ENCODE data around the gene PPP2R2C. TPM values are rescaled to one million over a fixed set of nuclear protein-coding genes. Genes with fewer than 3 reads are reported as not detected.

The PPP2R2C gene
- total RNA-seq, 1 experiment from 2014 or later: 0.17 TPM

GRCh38 chr4:6426571-6427438 is 45.6 kb downstream of the PPP2R2C start:
- DNase-seq (ENCODE audit: low read depth): no peak

GRCh38 chr4:6425911-6426310 is 46.5 kb downstream of the PPP2R2C start:
- DNase-seq (ENCODE audit: low read depth): no peak

DNA sequence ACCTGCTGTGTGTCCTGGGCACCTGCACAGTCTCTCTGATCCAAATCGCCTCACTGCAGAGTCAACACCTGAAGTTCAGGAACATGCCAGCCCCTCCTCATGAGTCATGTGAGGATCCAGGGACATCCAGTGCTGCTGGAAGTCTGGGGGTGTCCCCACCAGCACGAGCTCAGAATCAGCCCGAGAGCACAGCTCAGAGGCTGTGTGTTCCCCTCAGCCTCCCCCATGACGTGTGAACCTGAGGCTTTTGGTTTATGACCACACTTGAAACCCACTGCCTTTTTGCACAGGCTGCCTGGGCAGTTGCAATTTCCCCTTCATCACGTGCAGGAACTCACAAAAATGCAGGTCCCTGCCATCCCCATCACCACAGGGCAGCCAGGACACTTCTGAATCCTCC is 47.1 kb downstream of the PPP2R2C start:
- no peak for DNase-seq (ENCODE audit: low read depth)

- DNase-seq (ENCODE audit: low read depth): no peak
These were observed 48.0 kb downstream of the PPP2R2C start for GRCh38 chr4:6424425-6424824.

DNA sequence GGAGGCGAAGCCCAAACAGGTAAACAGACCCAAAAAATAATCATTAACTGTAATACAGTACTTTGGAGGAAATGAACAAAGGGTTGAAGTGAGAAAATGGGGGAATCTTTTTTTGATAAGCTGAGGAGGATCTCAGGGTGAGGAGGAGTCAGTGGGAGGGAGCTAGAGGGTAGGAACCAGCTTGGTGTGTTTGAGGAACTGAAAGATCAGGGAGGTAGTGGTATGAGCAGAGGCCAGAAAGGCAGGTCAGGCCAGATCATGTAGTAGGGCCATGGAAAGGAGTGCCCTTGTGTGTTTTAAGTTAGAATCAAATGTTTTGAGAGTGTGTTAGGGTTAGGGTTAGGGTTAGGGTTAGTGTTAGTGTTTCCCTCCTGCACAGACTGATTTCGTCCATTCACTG is 48.8 kb downstream of the PPP2R2C start:
- DNase-seq (ENCODE audit: low read depth): no peak

- no peak for DNase-seq (ENCODE audit: low read depth)
These were observed 49.5 kb downstream of the PPP2R2C start for GRCh38 chr4:6422866-6423265.

DNA sequence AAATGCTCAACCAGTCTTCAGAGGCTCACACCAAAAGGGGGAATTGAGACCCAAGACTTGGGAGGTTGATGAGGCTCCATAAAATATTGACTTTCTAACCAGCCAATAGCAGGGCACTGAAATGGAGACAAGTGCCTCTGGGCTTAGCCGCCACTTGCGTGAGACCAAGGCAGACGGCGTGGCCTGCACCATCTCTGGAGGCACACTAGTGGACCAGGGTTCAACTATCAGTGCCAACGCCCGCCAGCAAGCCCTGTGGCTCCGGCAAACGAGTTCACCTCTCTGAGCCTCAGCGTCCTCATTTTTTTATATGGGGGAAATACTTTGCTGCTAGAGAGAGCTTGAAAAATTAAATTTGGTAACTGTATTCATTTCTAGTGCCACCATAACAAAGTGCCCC is 50.3 kb downstream of the PPP2R2C start:
- DNase-seq (ENCODE audit: low read depth): no peak

DNA sequence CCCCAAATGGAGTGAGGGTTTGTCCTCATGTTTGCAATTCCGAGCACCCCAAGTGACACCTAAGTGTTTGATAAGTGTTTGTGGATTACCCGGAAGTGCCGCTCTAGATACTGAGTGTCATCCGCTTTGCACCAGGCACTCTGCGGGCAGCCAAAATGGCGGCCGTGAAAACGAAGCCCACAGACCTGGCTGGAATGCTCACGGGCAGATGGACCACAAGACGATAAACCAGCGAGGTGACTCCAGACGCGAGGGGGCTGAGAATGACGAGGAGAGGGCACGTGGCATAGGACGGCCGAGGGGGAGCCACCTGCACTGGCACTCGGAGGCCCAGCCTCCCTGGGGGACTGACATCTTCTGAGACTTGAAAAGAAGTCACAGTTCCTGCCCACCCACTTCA is 51.0 kb downstream of the PPP2R2C start:
- no peak for DNase-seq (ENCODE audit: low read depth)

DNA sequence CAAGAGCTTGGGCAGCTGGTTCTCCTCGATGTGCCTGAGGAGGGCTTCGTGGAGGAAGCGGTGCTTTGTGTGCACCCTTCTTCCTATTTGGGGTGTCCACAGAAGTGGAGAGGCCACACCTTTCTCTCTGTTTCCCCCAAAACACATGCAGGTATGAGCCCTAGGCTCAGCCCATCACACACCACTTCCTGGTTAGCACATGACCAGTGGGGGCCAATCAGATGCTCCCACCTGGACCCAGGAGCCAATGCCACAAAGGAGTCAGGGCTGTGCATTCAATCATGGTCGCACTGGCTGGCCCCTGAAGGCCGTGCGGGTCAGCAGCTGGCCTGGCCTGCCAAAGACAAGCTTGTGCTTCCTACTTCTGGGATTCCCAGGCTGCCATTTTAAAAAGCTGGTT is 51.4 kb downstream of the PPP2R2C start:
- no peak for DNase-seq (ENCODE audit: low read depth)

DNA sequence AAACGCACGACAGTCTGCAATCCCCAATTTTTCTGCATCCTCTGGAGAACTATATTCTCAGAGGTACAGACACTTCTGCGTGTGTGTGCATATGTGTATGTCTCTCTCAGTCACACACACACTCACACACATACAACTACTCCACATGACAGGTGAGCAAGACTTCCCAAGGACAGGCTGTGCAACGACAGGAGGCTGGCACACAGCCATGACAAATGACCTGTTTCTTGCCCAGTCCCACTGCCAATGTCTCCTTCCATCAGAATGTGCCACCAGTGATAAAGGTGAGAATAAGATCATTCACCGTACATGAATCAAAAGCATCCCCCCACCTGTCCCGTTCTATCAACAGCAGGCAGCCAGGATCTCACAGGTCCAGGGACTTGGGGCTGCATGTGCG is 52.4 kb downstream of the PPP2R2C start:
- no peak for DNase-seq (ENCODE audit: low read depth)

- DNase-seq (ENCODE audit: low read depth): peak; percentile 9
These were observed 52.9 kb downstream of the PPP2R2C start for GRCh38 chr4:6419452-6420028.

- DNase-seq (ENCODE audit: low read depth): peak; percentile 7
These were observed 54.1 kb downstream of the PPP2R2C start for GRCh38 chr4:6418193-6418755.

DNA sequence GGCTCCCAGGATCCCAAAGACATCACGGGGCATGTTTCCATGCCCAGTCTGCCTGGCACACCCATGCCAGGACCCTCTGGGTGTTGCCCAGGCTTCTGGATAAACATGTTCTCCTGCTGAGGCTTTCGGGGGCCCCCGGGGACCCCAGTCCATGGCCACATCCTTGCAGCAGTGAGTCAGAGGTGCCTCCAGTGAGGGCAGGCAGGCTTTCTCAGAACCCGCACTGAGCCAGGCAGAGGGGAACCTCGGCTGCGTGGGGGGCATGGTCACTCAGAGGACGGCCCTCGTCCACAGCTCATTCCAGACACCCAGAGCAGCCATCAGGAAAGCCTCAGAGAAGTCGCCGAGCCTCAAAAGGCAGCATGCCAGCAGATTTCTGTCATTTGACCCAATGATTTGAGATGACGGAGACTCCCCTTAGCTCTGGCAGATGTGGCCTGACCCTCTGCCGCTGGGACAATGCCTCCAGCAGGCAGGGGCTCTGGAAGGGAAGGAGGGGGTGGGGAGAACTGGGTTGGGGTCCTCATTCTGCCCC is 54.8 kb downstream of the PPP2R2C start:
- DNase-seq (ENCODE audit: low read depth): no peak

- no peak for DNase-seq (ENCODE audit: low read depth)
These were observed 55.7 kb downstream of the PPP2R2C start for GRCh38 chr4:6416518-6417286.

- no peak for DNase-seq (ENCODE audit: low read depth)
These were observed 57.2 kb downstream of the PPP2R2C start for GRCh38 chr4:6415031-6415705.

DNA sequence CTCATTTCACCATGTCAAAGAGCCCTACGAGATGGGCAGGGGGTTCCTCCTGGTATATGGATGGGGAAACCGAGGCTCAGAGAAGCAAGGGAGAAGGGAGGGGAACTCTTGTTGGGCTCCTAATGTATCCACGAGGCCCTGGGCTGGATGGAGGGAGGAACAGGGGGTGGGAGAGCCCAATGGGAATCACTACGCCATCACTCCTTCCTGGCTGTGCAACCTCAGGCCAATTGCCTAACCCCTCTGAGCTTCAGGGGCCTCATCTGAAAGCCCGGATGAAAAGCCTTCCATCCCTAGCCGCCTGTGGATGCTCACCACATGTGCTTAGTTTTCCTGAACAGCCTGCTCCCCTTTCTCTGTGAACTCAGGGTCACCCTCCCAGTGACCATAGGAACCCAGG is 57.8 kb downstream of the PPP2R2C start:
- no peak for DNase-seq (ENCODE audit: low read depth)

DNA sequence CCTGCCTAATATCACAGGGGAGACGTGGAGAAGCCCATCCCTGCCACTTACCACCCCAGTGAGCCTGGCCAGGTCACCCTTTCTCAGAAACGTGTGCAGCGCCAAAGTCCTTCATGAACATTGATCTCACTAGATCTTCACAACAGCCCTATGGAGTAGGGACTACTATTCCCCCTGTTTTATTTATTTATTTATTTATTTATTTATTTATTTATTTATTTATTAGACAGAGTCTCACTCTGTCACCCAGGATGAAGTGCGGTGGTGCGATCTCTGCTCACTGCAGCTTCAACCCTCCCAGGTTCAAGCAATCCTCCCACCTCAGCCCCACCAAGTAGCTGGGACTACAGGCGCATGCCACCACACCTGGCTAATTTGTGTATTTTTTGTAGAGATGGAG is 61.8 kb downstream of the PPP2R2C start:
- DNase-seq (ENCODE audit: low read depth): no peak

DNA sequence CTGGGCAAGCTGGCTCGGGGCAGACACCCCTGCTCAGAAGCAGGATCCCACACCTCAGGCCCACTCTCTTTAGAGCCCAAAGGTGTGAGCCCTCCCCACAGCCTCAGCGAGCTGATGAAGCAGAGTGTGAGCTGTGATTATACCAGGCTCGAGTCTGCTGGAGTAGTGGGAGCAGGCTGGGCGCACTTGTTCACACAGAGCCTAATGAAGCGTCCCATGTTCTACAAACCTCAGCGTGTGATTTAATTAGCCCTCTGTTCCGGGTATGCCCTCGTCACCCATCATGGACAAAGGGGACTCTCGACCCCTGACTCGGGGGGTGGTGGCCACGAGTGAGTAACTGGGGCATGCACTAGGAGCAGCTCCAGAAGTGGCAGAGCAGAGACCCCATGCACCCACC is 62.3 kb downstream of the PPP2R2C start:
- DNase-seq (ENCODE audit: low read depth): no peak

DNA sequence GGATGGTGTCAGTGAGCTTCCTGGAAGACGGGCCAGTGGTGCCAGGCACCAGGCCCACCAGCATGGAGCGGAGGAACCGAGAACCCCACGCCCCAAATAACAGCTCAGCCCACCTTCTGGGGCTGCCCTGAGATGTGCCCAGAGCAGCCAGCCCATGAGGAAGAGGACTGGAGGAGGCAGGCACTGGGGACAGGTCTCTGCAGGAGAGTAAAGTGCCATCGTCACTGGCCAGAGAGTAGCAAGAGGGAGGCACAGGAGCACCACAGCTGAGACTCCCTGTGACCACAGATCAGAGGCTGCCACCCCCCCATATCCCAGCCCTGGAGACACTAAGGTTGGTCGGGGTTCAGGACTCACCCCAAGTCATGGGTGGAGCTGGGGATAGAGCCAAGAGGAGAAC is 63.0 kb downstream of the PPP2R2C start:
- no peak for DNase-seq (ENCODE audit: low read depth)

DNA sequence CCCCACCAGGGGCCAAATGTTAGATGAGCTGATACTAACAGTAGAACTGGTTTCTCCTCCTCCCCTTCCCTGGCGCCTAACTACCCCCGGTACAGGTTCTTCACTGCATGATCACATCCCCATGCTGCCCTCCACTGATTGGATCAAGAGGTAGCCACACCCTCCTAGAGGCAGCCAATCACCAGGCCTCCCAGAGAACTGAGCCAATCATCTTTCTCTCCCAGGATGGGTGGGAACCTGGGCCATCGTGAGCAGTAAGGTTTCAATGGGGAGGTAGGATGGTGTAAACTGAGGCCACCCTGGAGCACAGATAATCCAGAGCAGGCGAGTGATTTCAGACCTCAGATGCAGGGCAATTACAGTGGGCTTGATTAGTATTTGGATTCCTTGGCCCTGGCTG is 64.2 kb downstream of the PPP2R2C start:
- DNase-seq (ENCODE audit: low read depth): no peak

GRCh38 chr4:6405397-6405706 is 67.1 kb downstream of the PPP2R2C start:
- no peak for DNase-seq (ENCODE audit: low read depth)
